CD4-positive, alpha-beta T cell treated with Interleukin-12 subunit alpha and Interleukin-12 subunit beta, for 1 hour (primary cell): ENCODE results near the gene CCSER2.
"Not testable (repeated sequence)": the region's sequence is repeated elsewhere in the genome, so short reads cannot be mapped to it uniquely, and the experiment has no call there.

ENCODE experiments used
- DNase-seq: peaks from one replicate; pipeline ENCODE4 v3.0.0-alpha.2; 2020

CCSER2 gene

GRCh38 chr10:84524435-84524834, 196.0 kb downstream of the CCSER2 start:
- no peak for DNase-seq

- DNase-seq: no peak
These were observed 196.9 kb downstream of the CCSER2 start for GRCh38 chr10:84525120-84525806.

GRCh38 chr10:84525807-84526182, 197.4 kb downstream of the CCSER2 start:
- DNase-seq: not testable (repeated sequence)

GRCh38 chr10:84527386-84527785, 199.0 kb downstream of the CCSER2 start:
- not testable (repeated sequence) for DNase-seq

- DNase-seq: not testable (repeated sequence)
These were observed 200.1 kb downstream of the CCSER2 start for GRCh38 chr10:84528526-84528925.

GRCh38 chr10:84530724-84531325, 202.4 kb downstream of the CCSER2 start:
- DNase-seq: no peak

- DNase-seq: no peak
These were observed 203.0 kb downstream of the CCSER2 start for GRCh38 chr10:84531396-84531795.

GRCh38 chr10:84534168-84534567, 205.8 kb downstream of the CCSER2 start:
- no peak for DNase-seq

- peak; percentile 65 for DNase-seq
These were observed 209.1 kb downstream of the CCSER2 start for GRCh38 chr10:84537447-84537931.

- DNase-seq: no peak
These were observed 209.6 kb downstream of the CCSER2 start for GRCh38 chr10:84538036-84538435.

GRCh38 chr10:84539216-84539615, 210.8 kb downstream of the CCSER2 start:
- no peak for DNase-seq

GRCh38 chr10:84540022-84540616, 211.7 kb downstream of the CCSER2 start:
- DNase-seq: no peak

GRCh38 chr10:84540617-84541288, 212.4 kb downstream of the CCSER2 start:
- peak; percentile 60 for DNase-seq

- no peak for DNase-seq
These were observed 212.9 kb downstream of the CCSER2 start for GRCh38 chr10:84541289-84541637.

- no peak for DNase-seq
These were observed 214.4 kb downstream of the CCSER2 start for GRCh38 chr10:84542522-84543490.

- DNase-seq: no peak
These were observed 215.6 kb downstream of the CCSER2 start for GRCh38 chr10:84543948-84544347.

GRCh38 chr10:84545651-84546050, 217.3 kb downstream of the CCSER2 start:
- DNase-seq: no peak

- DNase-seq: no peak
These were observed 218.2 kb downstream of the CCSER2 start for GRCh38 chr10:84546609-84547008.

- DNase-seq: no peak
These were observed 219.2 kb downstream of the CCSER2 start for GRCh38 chr10:84547616-84548015.

GRCh38 chr10:84548869-84549268, 220.5 kb downstream of the CCSER2 start:
- DNase-seq: no peak

GRCh38 chr10:84549368-84550165, 221.2 kb downstream of the CCSER2 start:
- no peak for DNase-seq
